A673 (cell line): ENCODE measurements around the gene CFAP58. TPM values are rescaled to one million over a fixed set of nuclear protein-coding genes. Genes with fewer than 3 reads are reported as not detected.

Experiments used
- BruUV-seq: library from RNA; stranded (reverse); fragments of 400-500 nt; replicated peaks from 2 replicates; lab custom pipeline; 2021; lab: Mats Ljungman, UMichigan
- CTCF ChIA-PET: fragments of 300-600 bp; sonication (Branson Sonifier 250); formaldehyde crosslinking; loops from one replicate; lab custom pipeline; 2022; ENCODE audit warnings: antibody characterized with exemption; lab: Charles Lee
- POLR2A ChIA-PET: fragments of 300-600 bp; sonication (Branson Sonifier 250); formaldehyde crosslinking; loops from one replicate; lab custom pipeline; 2022; ENCODE audit warnings: antibody characterized with exemption; ENCODE audit not compliant: low non-redundant PET; lab: Charles Lee
- DNase-seq: peaks from one replicate; pipeline ENCODE4 v3.0.0-alpha.2; 2015; ENCODE audit warnings: low spot score
- H3K27ac ChIP-seq: fragments of 200-600 bp; sonication (generic); 2 replicates; pipeline ENCODE4 v1.5.1; 2016; ENCODE audit warnings: mixed run types, low read depth, mild to moderate bottlenecking, mixed read lengths, antibody characterized with exemption, low read length; ENCODE audit not compliant: poor library complexity, severe bottlenecking
- H3K27me3 ChIP-seq: fragments of 200-600 bp; sonication (generic); replicated peaks from 2 replicates; pipeline ENCODE4 v1.6.1; 2017; ENCODE audit warnings: mixed run types, low read depth, mild to moderate bottlenecking, mixed read lengths, antibody characterized with exemption, low read length; ENCODE audit not compliant: insufficient read depth, poor library complexity
- H3K36me3 ChIP-seq: fragments of 200-600 bp; sonication (generic); 2 replicates; pipeline ENCODE4 v1.6.1; 2016; ENCODE audit warnings: mixed run types, mild to moderate bottlenecking, mixed read lengths, antibody characterized with exemption, low read length; ENCODE audit not compliant: insufficient read depth, poor library complexity, severe bottlenecking
- H3K4me1 ChIP-seq: fragments of 200-600 bp; sonication (generic); 2 replicates; pipeline ENCODE4 v1.6.1; 2017; ENCODE audit warnings: mixed run types, mild to moderate bottlenecking, mixed read lengths, antibody characterized with exemption, low read length; ENCODE audit not compliant: insufficient read depth, poor library complexity, severe bottlenecking
- H3K4me3 ChIP-seq: fragments of 200-600 bp; sonication (generic); 2 replicates; pipeline ENCODE4 v1.5.1; 2016; ENCODE audit warnings: low read depth, mixed run types, mild to moderate bottlenecking, mixed read lengths, low read length; ENCODE audit not compliant: poor library complexity, severe bottlenecking
- H3K9me3 ChIP-seq: fragments of 200-600 bp; sonication (generic); 2 replicates; pipeline ENCODE4 v1.6.1; 2016; ENCODE audit warnings: mixed run types, low read depth, mild to moderate bottlenecking, mixed read lengths, antibody characterized with exemption, low read length; ENCODE audit not compliant: poor library complexity, severe bottlenecking
- CTCF ChIP-seq: fragments of 300-800, 200-600 bp; sonication (generic); conservative IDR thresholded peaks from 2 replicates; pipeline ENCODE4 v1.5.1; 2017; ENCODE audit warnings: low read depth, mild to moderate bottlenecking, antibody characterized with exemption, low read length, moderate library complexity, mixed read lengths
- EZH2 ChIP-seq: fragments of 200-600 bp; sonication (generic); IDR thresholded peaks from 2 replicates; pipeline ENCODE4 v1.6.1; 2017; ENCODE audit warnings: borderline replicate concordance, low read depth, mild to moderate bottlenecking, mixed read lengths, antibody characterized with exemption, low read length; ENCODE audit not compliant: poor library complexity, severe bottlenecking
- intact Hi-C: fragments of 100-400 bp; cut with micrococcal nuclease; formaldehyde crosslinking; loops from one replicate; pipeline ENCODE4 v1.10.0; 2022; ENCODE audit not compliant: unreplicated experiment
- total RNA-seq: library from RNA; stranded (reverse); gene quantifications from 2 replicates; pipeline ENCODE4 v1.2.3, GENCODE V29; 2021

CFAP58 gene
- total RNA-seq, 1 experiment from 2014 or later = 0.17 TPM

- Histone ChIP-seq H3K27me3 (peaks cover 18% of the 10 kb centered on the region), H3K36me3 (no peaks in the 10 kb centered on the region), H3K4me3 (no peak overlapping the region), H3K27ac (no peak overlapping the region), H3K4me1 (no peaks in the 10 kb centered on the region), H3K9me3 (no peaks in the 10 kb centered on the region)
- intact Hi-C loops = no loop called here
- TF ChIP-seq CTCF (no peak), EZH2 (no peak)
- ChIA-PET CTCF (no interaction called here), POLR2A (interaction anchor here (0.7 kb wide), 1 partner anchor 1125 kb away, joined by 3 read pairs; no protein-coding TSS in a partner anchor)
- no TSS peak for BruUV-seq
- DNase-seq = no peak
Observed at GRCh38 chr10:104413528-104413927, 59.9 kb downstream of the CFAP58 start.

DNA sequence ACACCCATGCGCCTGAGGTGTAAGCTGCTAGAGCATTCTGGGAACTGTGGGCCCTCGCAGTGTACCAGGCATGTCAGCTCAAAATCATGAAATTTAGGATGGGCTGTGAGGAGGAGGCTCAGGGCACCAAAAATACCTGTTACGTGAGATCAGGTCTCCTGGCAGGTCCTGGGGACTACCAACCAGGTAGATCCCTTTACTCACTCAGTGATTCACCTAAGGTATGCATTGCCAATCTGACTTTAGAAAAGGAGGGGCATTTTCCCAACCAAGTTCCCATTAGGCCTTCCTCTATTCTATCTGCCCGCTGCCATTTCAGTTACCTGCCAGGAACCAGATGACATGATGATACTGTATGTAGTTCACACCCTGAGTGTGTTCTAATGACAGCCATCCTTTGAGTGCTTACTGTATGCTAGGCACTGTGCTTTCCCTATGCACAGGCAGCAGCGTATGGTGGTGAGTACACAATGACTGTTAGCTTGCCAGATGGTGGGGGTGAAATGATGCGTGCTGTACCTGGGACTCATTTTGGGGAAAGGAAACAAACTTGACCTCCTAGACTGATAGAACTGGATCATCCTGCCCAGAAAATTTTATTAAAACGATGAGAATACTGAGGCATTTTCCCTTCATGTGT is 62.0 kb downstream of the CFAP58 start:
- Histone ChIP-seq H3K9me3 (no peaks in the 10 kb centered on the region), H3K36me3 (no peaks in the 10 kb centered on the region), H3K27ac (no peak overlapping the region), H3K4me1 (no peaks in the 10 kb centered on the region), H3K4me3 (no peak overlapping the region), H3K27me3 (peaks cover under 1% of the 10 kb centered on the region)
- ChIA-PET CTCF (no interaction called here), POLR2A (no interaction called here)
- no peak for TF ChIP-seq EZH2
- TF ChIP-seq CTCF = no peak
- no peak for DNase-seq
- BruUV-seq = no TSS peak
- intact Hi-C loops = no loop called here

- no peaks in the 10 kb centered on the region for H3K9me3 ChIP-seq
- no peak overlapping the region for H3K27ac ChIP-seq
- H3K27me3 ChIP-seq = no peaks in the 10 kb centered on the region
- BruUV-seq = no TSS peak
- ChIA-PET CTCF (no interaction called here), POLR2A (no interaction called here)
- intact Hi-C loops = no loop called here
- no peak overlapping the region for H3K4me3 ChIP-seq
- TF ChIP-seq CTCF (no peak), EZH2 (no peak)
- no peaks in the 10 kb centered on the region for H3K4me1 ChIP-seq
- no peaks in the 10 kb centered on the region for H3K36me3 ChIP-seq
- DNase-seq = peak; percentile 17
Observed at GRCh38 chr10:104416851-104417250, 63.2 kb downstream of the CFAP58 start.
